HEK293T (cell line): ENCODE data around the gene SIGLEC5.

ENCODE experiments used
- CTCF ChIA-PET: fragments of 350-600 bp; formaldehyde crosslinking; extraction: SDS; loops from one replicate; lab custom pipeline; 2021; ENCODE audit warnings: antibody characterized with exemption, inconsistent platforms; lab: Yijun Ruan, JAX
- POLR2A ChIA-PET: fragments of 350-600 bp; formaldehyde crosslinking; extraction: SDS; loops from one replicate; lab custom pipeline; 2020; ENCODE audit warnings: antibody characterized with exemption, inconsistent platforms; lab: Yijun Ruan, JAX
- DNase-seq: peaks from one replicate; pipeline ENCODE4 v3.0.0; 2012; ENCODE audit warnings: mixed read lengths; ENCODE audit errors: extremely low spot score
- ARNT ChIP-seq: fragments of 450-650 bp; IDR thresholded peaks from 2 replicates; pipeline ENCODE4 v1.6.1; 2017; ENCODE audit warnings: mild to moderate bottlenecking
- BHLHE40 ChIP-seq: fragments of 450-650 bp; IDR thresholded peaks from 2 replicates; pipeline ENCODE4 v1.6.1; 2016; ENCODE audit warnings: mild to moderate bottlenecking, moderate library complexity, borderline replicate concordance
- CTBP1 ChIP-seq: fragments of 450-650 bp; IDR thresholded peaks from 2 replicates; pipeline ENCODE4 v1.6.1; 2016; ENCODE audit warnings: borderline replicate concordance
- ELF4 ChIP-seq: fragments of 450-650 bp; IDR thresholded peaks from 2 replicates; pipeline ENCODE4 v1.6.1; 2017; ENCODE audit warnings: antibody characterized with exemption
- FOXA1 ChIP-seq: fragments of 450-650 bp; IDR thresholded peaks from 2 replicates; pipeline ENCODE4 v1.6.1; 2016; ENCODE audit warnings: mild to moderate bottlenecking
- FOXK2 ChIP-seq: fragments of 450-650 bp; IDR thresholded peaks from 2 replicates; pipeline ENCODE4 v1.6.1; 2016; ENCODE audit warnings: mild to moderate bottlenecking
- FOXM1 ChIP-seq: fragments of 450-650 bp; IDR thresholded peaks from 2 replicates; pipeline ENCODE4 v1.6.1; 2017; ENCODE audit warnings: mild to moderate bottlenecking, borderline replicate concordance
- HDGF ChIP-seq: fragments of 450-650 bp; IDR thresholded peaks from 2 replicates; pipeline ENCODE4 v1.6.1; 2017; ENCODE audit warnings: antibody characterized with exemption, borderline replicate concordance
- L3MBTL2 ChIP-seq: fragments of 450-650 bp; conservative IDR thresholded peaks from 2 replicates; pipeline ENCODE4 v1.6.1; 2016; ENCODE audit warnings: mild to moderate bottlenecking
- LEF1 ChIP-seq: fragments of 450-650 bp; IDR thresholded peaks from 2 replicates; pipeline ENCODE4 v1.6.1; 2017; ENCODE audit warnings: mild to moderate bottlenecking, borderline replicate concordance
- NFRKB ChIP-seq: fragments of 450-650 bp; IDR thresholded peaks from 2 replicates; pipeline ENCODE4 v1.6.1; 2016; ENCODE audit warnings: mild to moderate bottlenecking, moderate library complexity
- PKNOX1 ChIP-seq: fragments of 450-650 bp; IDR thresholded peaks from 2 replicates; pipeline ENCODE4 v1.6.1; 2016
- SP1 ChIP-seq: fragments of 450-650 bp; IDR thresholded peaks from 2 replicates; pipeline ENCODE4 v1.6.1; 2017
- SUZ12 ChIP-seq: fragments of 450-650 bp; IDR thresholded peaks from 2 replicates; pipeline ENCODE4 v1.6.1; 2016; ENCODE audit warnings: mild to moderate bottlenecking
- TARDBP ChIP-seq: fragments of 450-650 bp; IDR thresholded peaks from 2 replicates; pipeline ENCODE4 v1.6.1; 2016
- ZNF384 ChIP-seq: fragments of 450-650 bp; IDR thresholded peaks from 2 replicates; pipeline ENCODE4 v1.6.1; 2016

Gene SIGLEC5

GRCh38 chr19:51572410-51572809 lies 57.8 kb downstream of the SIGLEC5 start:
- POLR2A ChIA-PET = no interaction called here
- TF ChIP-seq FOXK2 (no peak), FOXA1 (no peak), ELF4 (no peak), FOXM1 (no peak), TARDBP (no peak), HDGF (no peak), L3MBTL2 (no peak), ZNF384 (no peak), NFRKB (no peak), PKNOX1 (no peak), SUZ12 (no peak)
- no peak for DNase-seq

GRCh38 chr19:51571599-51571998 lies 58.6 kb downstream of the SIGLEC5 start:
- no peak for DNase-seq
- CTCF ChIA-PET = no interaction called here
- POLR2A ChIA-PET = interaction anchor here (0.7 to 1.1 kb wide), 2 partner anchors 23 to 150 kb away, joined by 3 to 8 read pairs; no protein-coding TSS in a partner anchor
- TF ChIP-seq NFRKB (no peak), ZNF384 (no peak), HDGF (no peak), L3MBTL2 (no peak), BHLHE40 (no peak), SUZ12 (no peak), LEF1 (no peak), SP1 (no peak), CTBP1 (no peak), FOXK2 (no peak), FOXA1 (no peak), PKNOX1 (no peak), ARNT (no peak), TARDBP (no peak), FOXM1 (no peak), ELF4 (no peak)

More at GRCh38 chr19:51572410-51572809, 57.8 kb downstream of the SIGLEC5 start:
- CTCF ChIA-PET = no interaction called here

GRCh38 chr19:51570962-51571575 lies 59.1 kb downstream of the SIGLEC5 start, which contains the start of gene ZNF175:
Gene ZNF175 (plus strand): TSS chr19:51571283. CDS start chr19:51573330, 2,047 bp downstream.
- peak; percentile 87 for DNase-seq
- POLR2A ChIA-PET = interaction anchor here (0.6 to 1.1 kb wide), 4 partner anchors 10 to 177 kb away, joined by 3 to 8 read pairs (median 4); no protein-coding TSS in a partner anchor
- 0 out of 2 replicates have a peak, but pooled peaks have one; percentile 15 for TF ChIP-seq NFRKB
- peak; percentile 91 for TF ChIP-seq ELF4
- no peak for TF ChIP-seq FOXA1
- TF ChIP-seq TARDBP = no peak
- peak; percentile 59 for TF ChIP-seq PKNOX1
- no peak for TF ChIP-seq SUZ12
- TF ChIP-seq LEF1 = no peak
- CTCF ChIA-PET = no interaction called here

- ChIA-PET POLR2A (interaction anchor here (0.6 kb wide), 1 partner anchor 12 kb away, joined by 3 read pairs; no protein-coding TSS in a partner anchor), CTCF (no interaction called here)
- DNase-seq = no peak
- no peak for TF ChIP-seq FOXA1
- TF ChIP-seq CTBP1 = no peak
- TF ChIP-seq FOXM1 = no peak
- no peak for TF ChIP-seq HDGF
- no peak for TF ChIP-seq BHLHE40
- TF ChIP-seq SP1 = no peak
- TF ChIP-seq SUZ12 = no peak
- TF ChIP-seq L3MBTL2 = no peak
- TF ChIP-seq TARDBP = no peak
- TF ChIP-seq NFRKB = no peak
Observed at GRCh38 chr19:51568456-51568855, 61.7 kb downstream of the SIGLEC5 start.

GRCh38 chr19:51567583-51567982 lies 62.6 kb downstream of the SIGLEC5 start:
- no peak for TF ChIP-seq L3MBTL2
- TF ChIP-seq HDGF = no peak
- no peak for TF ChIP-seq ARNT
- TF ChIP-seq SUZ12 = no peak
- no peak for TF ChIP-seq PKNOX1
- TF ChIP-seq ELF4 = no peak
- no peak for TF ChIP-seq LEF1
- TF ChIP-seq CTBP1 = no peak
- TF ChIP-seq SP1 = no peak
- no peak for TF ChIP-seq NFRKB
- no peak for TF ChIP-seq ZNF384
- TF ChIP-seq FOXA1 = no peak
- TF ChIP-seq FOXM1 = no peak
- DNase-seq = no peak
- POLR2A ChIA-PET = no interaction called here
- CTCF ChIA-PET = no interaction called here
